Stomach (tissue), 8 donors: ENCODE results near the gene NDFIP2. TPM values are rescaled to one million over a fixed set of nuclear protein-coding genes. Genes with fewer than 3 reads are reported as not detected.

Experiments
- polyA plus RNA-seq, 3 donors: library from polyadenylated mRNA; stranded (reverse); fragments of 200-250 nt; gene quantifications; one replicate each; pipeline ENCODE4 v1.2.3, GENCODE V29; 2013
- total RNA-seq, 5 donors: library from RNA; depleted of rRNA; stranded (reverse); fragments of >200 nt; gene quantifications; one replicate each; pipeline versions ENCODE4 v1.1.0 to v1.2.3, GENCODE V29; 2014 to 2016
- donor health status: healthy with polysubstance abuse.
- donor health status: Bipolar disorder and iron deficiency.
- donor health status: healthy.

Gene NDFIP2
- total and polyA plus RNA-seq, 8 donors, result 2.9 to 56.5 (median 14.7) TPM

Other genes with a start within 250 kb of the NDFIP2 start
- 10 to 100 TPM; 14.8 to 76.9 (median 40.6) TPM for gene RBM26, start 74.9 kb upstream of the NDFIP2 start, total RNA-seq
- 10 to 100 TPM in 1 of 3 donors, 1 to 10 TPM in 2; 6.1 to 21.8 (median 7.8) TPM for gene RBM26, start 74.9 kb upstream of the NDFIP2 start, polyA plus RNA-seq